Astrocyte of the hippocampus (primary cell): ENCODE results near the gene SAP30BP.
A peak's percentile ranks its signal among the peaks of the same experiment; 100 is the strongest.

Experiments used
- DNase-seq: peaks from one replicate; pipeline ENCODE4 v3.0.0; 2011; ENCODE audit warnings: low read depth, low spot score

Gene SAP30BP

GRCh38 chr17:75684924-75685323 lies 17.8 kb downstream of the SAP30BP start:
- peak; percentile 82 for DNase-seq

- peak; percentile 59 for DNase-seq
These were observed 18.4 kb downstream of the SAP30BP start for GRCh38 chr17:75685499-75685898.

- peak; percentile 61 for DNase-seq
These were observed 21.2 kb downstream of the SAP30BP start for GRCh38 chr17:75688209-75688825.

GRCh38 chr17:75689441-75689873 lies 22.3 kb downstream of the SAP30BP start:
- no peak for DNase-seq

- DNase-seq: peak; percentile 83
These were observed 24.2 kb downstream of the SAP30BP start for GRCh38 chr17:75691371-75691791.

GRCh38 chr17:75691801-75692626 lies 24.9 kb downstream of the SAP30BP start:
- peak; percentile 89 for DNase-seq

GRCh38 chr17:75692976-75693375 lies 25.8 kb downstream of the SAP30BP start:
- DNase-seq: peak; percentile 63

- DNase-seq: peak; percentile 98
These were observed 26.7 kb downstream of the SAP30BP start for GRCh38 chr17:75693500-75694481.

GRCh38 chr17:75694536-75694935 lies 27.4 kb downstream of the SAP30BP start:
- DNase-seq: no peak

GRCh38 chr17:75695141-75695829 lies 28.1 kb downstream of the SAP30BP start:
- peak; percentile 69 for DNase-seq

- peak; percentile 48 for DNase-seq
These were observed 28.7 kb downstream of the SAP30BP start for GRCh38 chr17:75695830-75696271.

- DNase-seq: no peak
These were observed 30.6 kb downstream of the SAP30BP start for GRCh38 chr17:75697651-75698291.

- no peak for DNase-seq
These were observed 31.5 kb downstream of the SAP30BP start for GRCh38 chr17:75698659-75699058.

GRCh38 chr17:75701288-75701687 lies 34.1 kb downstream of the SAP30BP start:
- DNase-seq: no peak

GRCh38 chr17:75703191-75703590 lies 36.1 kb downstream of the SAP30BP start:
- DNase-seq: no peak

- DNase-seq: no peak
These were observed 36.5 kb downstream of the SAP30BP start for GRCh38 chr17:75703591-75703990.

- DNase-seq: no peak
These were observed 38.1 kb downstream of the SAP30BP start for GRCh38 chr17:75704963-75705875.

GRCh38 chr17:75706042-75706728 lies 39.0 kb downstream of the SAP30BP start:
- DNase-seq: no peak

- DNase-seq: peak; percentile 88
These were observed 40.0 kb downstream of the SAP30BP start for GRCh38 chr17:75707079-75707571.
